ENCODE data around the gene ATP2C2. TPM values are rescaled to one million over a fixed set of nuclear protein-coding genes. Genes with fewer than 3 reads are reported as not detected.

Gene ATP2C2
- total and polyA plus RNA-seq, 9 of the 15 experiments (the other 6 are each of a cell fraction or from before 2014, with no cell fraction given): 0.75 TPM; not detected in 8

GRCh38 chr16:84487358-84487757, 119.0 kb downstream of the ATP2C2 start:
- no peak overlapping the region for H3K9ac ChIP-seq (ENCODE audit: insufficient read depth in 1 of 2, low read depth in 2 of 2, low read length in 2 of 2)
- DNase-seq (ENCODE audit: extremely low read depth in 1 of 4, low spot score in 3 of 4) (no peak), FAIRE-seq (no peak), ATAC-seq (no peak)
- peaks cover 0 to 4% of the 10 kb centered on the region in 2 experiments; a peak in 2 of 5 replicates for H3K4me1 ChIP-seq (replicated peaks in 1 of 2; ENCODE audit: control insufficient read depth in 2 of 2, insufficient read depth in 2 of 2, low read length in 2 of 2)
- peaks cover 7% of the 10 kb centered on the region; the same call in 1 of the 2 replicates for H4K20me1 ChIP-seq (replicated peaks; ENCODE audit: control insufficient read depth, insufficient read depth, low read length)
- in situ Hi-C loops (cut with MboI): loop anchor here (5.0 to 10.0 kb wide), 2 partner anchors 423 to 530 kb away; no protein-coding TSS in a partner anchor
- H3K9me1 ChIP-seq (ENCODE audit: control insufficient read depth, insufficient read depth, low read length): no peaks in the 10 kb centered on the region
- intact Hi-C loops (cut with micrococcal nuclease): loop anchor here (10.0 kb wide), 1 partner anchor 403 kb away; no protein-coding TSS in a partner anchor
- no peak overlapping the region for H3K4me3 ChIP-seq
- TF ChIP-seq CBX1 (IDR thresholded peaks at IDR 0.05; ENCODE audit: low read depth) (no peak), NR2C1 (IDR thresholded peaks at IDR 0.05) (no peak), NR2C1 (tag; IDR thresholded peaks at IDR 0.05) (no peak), KLF1 (tag; IDR thresholded peaks at IDR 0.05) (no peak), HNRNPK (IDR thresholded peaks at IDR 0.05; ENCODE audit: low read depth, low read length, poor library complexity, severe bottlenecking) (no peak)
- TF ChIP-seq, protein P1, sequence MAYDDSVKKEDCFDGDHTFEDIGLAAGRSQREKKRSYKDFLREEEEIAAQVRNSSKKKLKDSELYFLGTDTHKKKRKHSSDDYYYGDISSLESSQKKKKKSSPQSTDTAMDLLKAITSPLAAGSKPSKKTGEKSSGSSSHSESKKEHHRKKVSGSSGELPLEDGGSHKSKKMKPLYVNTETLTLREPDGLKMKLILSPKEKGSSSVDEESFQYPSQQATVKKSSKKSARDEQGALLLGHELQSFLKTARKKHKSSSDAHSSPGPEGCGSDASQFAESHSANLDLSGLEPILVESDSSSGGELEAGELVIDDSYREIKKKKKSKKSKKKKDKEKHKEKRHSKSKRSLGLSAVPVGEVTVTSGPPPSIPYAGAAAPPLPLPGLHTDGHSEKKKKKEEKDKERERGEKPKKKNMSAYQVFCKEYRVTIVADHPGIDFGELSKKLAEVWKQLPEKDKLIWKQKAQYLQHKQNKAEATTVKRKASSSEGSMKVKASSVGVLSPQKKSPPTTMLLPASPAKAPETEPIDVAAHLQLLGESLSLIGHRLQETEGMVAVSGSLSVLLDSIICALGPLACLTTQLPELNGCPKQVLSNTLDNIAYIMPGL (CRISPR knock-in tag; IDR thresholded peaks at IDR 0.05): no peak
- H3K27me3 ChIP-seq (ENCODE audit: control insufficient read depth in 2 of 2, insufficient read depth in 2 of 2, low read length in 2 of 2): no peaks in the 10 kb centered on the region
- 57% methylated on average over 8 of the region's 8 CpGs for WGBS (ENCODE audit: insufficient coverage, low coverage, missing lambda C conversion rate)
- no TSS peak for BruUV-seq (replicated peaks)
- H2AFZ ChIP-seq (ENCODE audit: low read depth, low read length): no peak overlapping the region
- H3K36me3 ChIP-seq (ENCODE audit: control insufficient read depth, insufficient read depth, low read length): no peaks in the 10 kb centered on the region
- ChIA-PET CTCF (ENCODE audit: low intra/inter-chr PET ratio) (interaction anchor here (0.5 kb wide), 1 partner anchor 300 kb away, joined by 3 read pairs; the partner anchor contains the start of gene TAF1C), POLR2A (interaction anchor here (1.4 kb wide), 1 partner anchor 10 kb away, joined by 3 read pairs; no protein-coding TSS in a partner anchor)
- H3K79me2 ChIP-seq (ENCODE audit: control insufficient read depth, insufficient read depth, low read length): no peaks in the 10 kb centered on the region
- no peak overlapping the region for H3K4me2 ChIP-seq (ENCODE audit: insufficient read depth, low read length)
- no peaks in the 10 kb centered on the region for H3K9me3 ChIP-seq (replicated peaks; ENCODE audit: control insufficient read depth, insufficient read depth, low read depth, low read length)
- no peak overlapping the region for H3K27ac ChIP-seq (ENCODE audit: extremely low read depth, low read depth, low read length)

All from K562 (cell line).